Measurements from ENCODE around the gene CABS1.

CABS1 gene

GRCh38 chr4:70334681-70335080 lies at the start of gene CABS1:
CABS1 (plus strand) TSS chr4:70334981; CDS start chr4:70335040, 59 bp downstream.
- no peak for DNase-seq (ENCODE audit: extremely low read depth in 1 of 2, low read depth in 1 of 2)

- no peak for DNase-seq (ENCODE audit: extremely low read depth in 1 of 2, low read depth in 1 of 2)
Measured at GRCh38 chr4:70288651-70289050, 46.1 kb upstream of the CABS1 start.

GRCh38 chr4:70291341-70291740 lies 43.4 kb upstream of the CABS1 start:
- DNase-seq (ENCODE audit: extremely low read depth in 1 of 2, low read depth in 1 of 2) = no peak

- no peak for DNase-seq (ENCODE audit: extremely low read depth in 1 of 2, low read depth in 1 of 2)
Measured at GRCh38 chr4:70297576-70297975, 37.2 kb upstream of the CABS1 start.

- no peak for DNase-seq (ENCODE audit: extremely low read depth in 1 of 2, low read depth in 1 of 2)
Measured at GRCh38 chr4:70298051-70298450, 36.7 kb upstream of the CABS1 start.

GRCh38 chr4:70299643-70300042 lies 35.1 kb upstream of the CABS1 start:
- no peak for DNase-seq (ENCODE audit: extremely low read depth in 1 of 2, low read depth in 1 of 2)

- no peak for DNase-seq (ENCODE audit: extremely low read depth in 1 of 2, low read depth in 1 of 2)
Measured at GRCh38 chr4:70300215-70300614, 34.6 kb upstream of the CABS1 start.

- no peak for DNase-seq (ENCODE audit: extremely low read depth in 1 of 2, low read depth in 1 of 2)
Measured at GRCh38 chr4:70303090-70303489, 31.7 kb upstream of the CABS1 start.

GRCh38 chr4:70305601-70306000 lies 29.2 kb upstream of the CABS1 start:
- DNase-seq (ENCODE audit: extremely low read depth in 1 of 2, low read depth in 1 of 2) = no peak

- no peak for DNase-seq (ENCODE audit: extremely low read depth in 1 of 2, low read depth in 1 of 2)
Measured at GRCh38 chr4:70306076-70306475, 28.7 kb upstream of the CABS1 start.

- no peak for DNase-seq (ENCODE audit: extremely low read depth in 1 of 2, low read depth in 1 of 2)
Measured at GRCh38 chr4:70313736-70314135, 21.0 kb upstream of the CABS1 start.

GRCh38 chr4:70315928-70316327 lies 18.9 kb upstream of the CABS1 start:
- no peak for DNase-seq (ENCODE audit: extremely low read depth in 1 of 2, low read depth in 1 of 2)

GRCh38 chr4:70326052-70326451 lies 8.7 kb upstream of the CABS1 start:
- no peak for DNase-seq (ENCODE audit: extremely low read depth in 1 of 2, low read depth in 1 of 2)

GRCh38 chr4:70336043-70336442 lies 1.3 kb downstream of the CABS1 start:
- DNase-seq (ENCODE audit: extremely low read depth in 1 of 2, low read depth in 1 of 2) = no peak

GRCh38 chr4:70337886-70338420 lies 3.2 kb downstream of the CABS1 start:
- DNase-seq (ENCODE audit: extremely low read depth in 1 of 2, low read depth in 1 of 2) = no peak

GRCh38 chr4:70356185-70356584 lies 21.4 kb downstream of the CABS1 start:
- no peak for DNase-seq (ENCODE audit: extremely low read depth in 1 of 2, low read depth in 1 of 2)

GRCh38 chr4:70359115-70359661 lies 24.4 kb downstream of the CABS1 start:
- no peak for DNase-seq (ENCODE audit: extremely low read depth in 1 of 2, low read depth in 1 of 2)

GRCh38 chr4:70360460-70360859 lies 25.7 kb downstream of the CABS1 start, which contains the start of gene SMR3A:
SMR3A (plus strand) TSS chr4:70360760; CDS start chr4:70362116, 1,356 bp downstream.
- DNase-seq (ENCODE audit: extremely low read depth in 1 of 2, low read depth in 1 of 2) = no peak

- no peak for DNase-seq (ENCODE audit: extremely low read depth in 1 of 2, low read depth in 1 of 2)
Measured at GRCh38 chr4:70364002-70364401, 29.2 kb downstream of the CABS1 start.

- DNase-seq (ENCODE audit: extremely low read depth in 1 of 2, low read depth in 1 of 2) = no peak
Measured at GRCh38 chr4:70365479-70365878, 30.7 kb downstream of the CABS1 start.

GRCh38 chr4:70367813-70368212 lies 33.0 kb downstream of the CABS1 start:
- DNase-seq (ENCODE audit: extremely low read depth in 1 of 2, low read depth in 1 of 2) = no peak

GRCh38 chr4:70371987-70372386 lies 37.2 kb downstream of the CABS1 start:
- DNase-seq (ENCODE audit: extremely low read depth in 1 of 2, low read depth in 1 of 2) = no peak

GRCh38 chr4:70372760-70373159 lies 38.0 kb downstream of the CABS1 start:
- DNase-seq (ENCODE audit: extremely low read depth in 1 of 2, low read depth in 1 of 2) = no peak

Measured in activated CD8-positive, alpha-beta memory T cell treated with anti-CD3 and anti-CD28 coated beads for 1 hour (primary cell).